DLD1 (cell line): Measurements from ENCODE around the gene PDCD1LG2.
"Not testable (repeated sequence)": the region's sequence is repeated elsewhere in the genome, so short reads cannot be mapped to it uniquely, and the experiment has no call there.

Source experiments
- in situ Hi-C: cut with HindIII; loops from 2 replicates; pipeline ENCODE4 v1.10.0; 2017; ENCODE audit warnings: low sequenced_read_pairs

PDCD1LG2 gene

GRCh38 chr9:5563417-5563815 lies 53.1 kb downstream of the PDCD1LG2 start:
- in situ Hi-C loops = no loop called here

- in situ Hi-C loops = no loop called here
Observed at GRCh38 chr9:5563886-5564285, 53.6 kb downstream of the PDCD1LG2 start.

GRCh38 chr9:5566054-5566618 lies 55.8 kb downstream of the PDCD1LG2 start:
- in situ Hi-C loops = no loop called here

GRCh38 chr9:5568868-5569267 lies 58.5 kb downstream of the PDCD1LG2 start:
- in situ Hi-C loops = no loop called here

- in situ Hi-C loops = no loop called here
Observed at GRCh38 chr9:5569409-5569808, 59.1 kb downstream of the PDCD1LG2 start.

GRCh38 chr9:5569891-5570290 lies 59.6 kb downstream of the PDCD1LG2 start:
- in situ Hi-C loops = no loop called here

GRCh38 chr9:5571629-5572232 lies 61.4 kb downstream of the PDCD1LG2 start:
- in situ Hi-C loops = no loop called here

GRCh38 chr9:5574097-5574496 lies 63.8 kb downstream of the PDCD1LG2 start:
- in situ Hi-C loops = no loop called here

GRCh38 chr9:5575000-5575399 lies 64.7 kb downstream of the PDCD1LG2 start:
- in situ Hi-C loops = no loop called here

- in situ Hi-C loops = no loop called here
Observed at GRCh38 chr9:5577225-5577624, 66.9 kb downstream of the PDCD1LG2 start.

- in situ Hi-C loops = no loop called here
Observed at GRCh38 chr9:5578018-5578697, 67.8 kb downstream of the PDCD1LG2 start.

- in situ Hi-C loops = no loop called here
Observed at GRCh38 chr9:5578698-5579085, 68.4 kb downstream of the PDCD1LG2 start.

GRCh38 chr9:5579881-5580280 lies 69.5 kb downstream of the PDCD1LG2 start:
- in situ Hi-C loops = no loop called here

GRCh38 chr9:5580650-5581049 lies 70.3 kb downstream of the PDCD1LG2 start:
- in situ Hi-C loops = no loop called here

- in situ Hi-C loops = not testable (repeated sequence)
Observed at GRCh38 chr9:5581706-5582105, 71.4 kb downstream of the PDCD1LG2 start.

- in situ Hi-C loops = no loop called here
Observed at GRCh38 chr9:5582835-5583195, 72.5 kb downstream of the PDCD1LG2 start.

GRCh38 chr9:5586391-5586802 lies 76.1 kb downstream of the PDCD1LG2 start:
- in situ Hi-C loops = no loop called here

- in situ Hi-C loops = no loop called here
Observed at GRCh38 chr9:5587024-5587423, 76.7 kb downstream of the PDCD1LG2 start.

GRCh38 chr9:5592231-5592630 lies 81.9 kb downstream of the PDCD1LG2 start:
- in situ Hi-C loops = no loop called here

GRCh38 chr9:5592904-5593303 lies 82.6 kb downstream of the PDCD1LG2 start:
- in situ Hi-C loops = no loop called here

- in situ Hi-C loops = no loop called here
Observed at GRCh38 chr9:5593904-5594303, 83.6 kb downstream of the PDCD1LG2 start.

GRCh38 chr9:5596173-5596572 lies 85.8 kb downstream of the PDCD1LG2 start:
- in situ Hi-C loops = no loop called here
